KOPT-K1 (cell line): ENCODE data around the gene IRF3.

Source experiments
- H3K27ac ChIP-seq: fragments of 200-600 bp; sonication (generic); 2 replicates; pipeline ENCODE4 v1.5.1; 2016; ENCODE audit warnings: antibody characterized with exemption, mild to moderate bottlenecking, low read depth, low read length; ENCODE audit not compliant: poor library complexity, severe bottlenecking
- H3K36me3 ChIP-seq: fragments of 200-600 bp; sonication (generic); 2 replicates; pipeline ENCODE4 v1.5.1; 2017; ENCODE audit warnings: antibody characterized with exemption, mild to moderate bottlenecking, low read length, moderate library complexity; ENCODE audit not compliant: insufficient read depth
- H3K9me3 ChIP-seq: fragments of 200-600 bp; sonication (generic); 2 replicates; pipeline ENCODE4 v1.5.1; 2017; ENCODE audit warnings: antibody characterized with exemption, low read length, mild to moderate bottlenecking; ENCODE audit not compliant: insufficient read depth, poor library complexity, severe bottlenecking

IRF3 gene

GRCh38 chr19:49690079-49690655, 24.5 kb upstream of the IRF3 start:
- Histone ChIP-seq H3K27ac (no peak overlapping the region), H3K9me3 (no peaks in the 10 kb centered on the region), H3K36me3 (peaks cover 55% of the 10 kb centered on the region)

- peaks cover 63% of the 10 kb centered on the region for H3K36me3 ChIP-seq
- no peaks in the 10 kb centered on the region for H3K9me3 ChIP-seq
- no peak within 1 kb of the TSS for H3K27ac ChIP-seq
Measured at GRCh38 chr19:49689133-49690078, 23.7 kb upstream of the IRF3 start, which contains the start of gene ADM5. TSS of gene ADM5 (plus strand) at chr19:49689594. CDS start at chr19:49689838, 244 bp downstream.

- no peaks in the 10 kb centered on the region for H3K9me3 ChIP-seq
- H3K36me3 ChIP-seq, result peaks cover 70% of the 10 kb centered on the region
- no peak overlapping the region for H3K27ac ChIP-seq
Measured at GRCh38 chr19:49688531-49689132, 23.0 kb upstream of the IRF3 start.

- Histone ChIP-seq H3K9me3 (no peaks in the 10 kb centered on the region), H3K36me3 (peaks cover 79% of the 10 kb centered on the region), H3K27ac (no peak overlapping the region)
Measured at GRCh38 chr19:49687566-49688316, 22.1 kb upstream of the IRF3 start.

- H3K9me3 ChIP-seq, result no peaks in the 10 kb centered on the region
- peaks cover 85% of the 10 kb centered on the region for H3K36me3 ChIP-seq
- H3K27ac ChIP-seq, result no peak overlapping the region
Measured at GRCh38 chr19:49687150-49687549, 21.5 kb upstream of the IRF3 start.

- H3K9me3 ChIP-seq, result no peaks in the 10 kb centered on the region
- H3K36me3 ChIP-seq, result peaks cover 91% of the 10 kb centered on the region
Measured at GRCh38 chr19:49686503-49687088, 20.9 kb upstream of the IRF3 start.

GRCh38 chr19:49685845-49686332, 20.2 kb upstream of the IRF3 start:
- Histone ChIP-seq H3K27ac (no peak overlapping the region), H3K36me3 (peaks cover 98% of the 10 kb centered on the region), H3K9me3 (no peaks in the 10 kb centered on the region)

More at GRCh38 chr19:49686503-49687088, 20.9 kb upstream of the IRF3 start:
- no peak overlapping the region for H3K27ac ChIP-seq

- Histone ChIP-seq H3K36me3 (peaks cover 99% of the 10 kb centered on the region), H3K27ac (no peak overlapping the region), H3K9me3 (no peaks in the 10 kb centered on the region)
Measured at GRCh38 chr19:49684983-49685553, 19.4 kb upstream of the IRF3 start.

GRCh38 chr19:49684251-49684982, 18.8 kb upstream of the IRF3 start:
- Histone ChIP-seq H3K36me3 (peaks cover 95% of the 10 kb centered on the region), H3K9me3 (no peaks in the 10 kb centered on the region), H3K27ac (no peak overlapping the region)

- Histone ChIP-seq H3K27ac (no peak overlapping the region), H3K36me3 (peaks cover 89% of the 10 kb centered on the region)
Measured at GRCh38 chr19:49683814-49684250, 18.2 kb upstream of the IRF3 start.

GRCh38 chr19:49682274-49682673, 16.6 kb upstream of the IRF3 start:
- H3K27ac ChIP-seq, result no peak overlapping the region
- peaks cover 73% of the 10 kb centered on the region for H3K36me3 ChIP-seq
- no peaks in the 10 kb centered on the region for H3K9me3 ChIP-seq

More at GRCh38 chr19:49683814-49684250, 18.2 kb upstream of the IRF3 start:
- no peaks in the 10 kb centered on the region for H3K9me3 ChIP-seq

GRCh38 chr19:49681830-49682229, 16.2 kb upstream of the IRF3 start:
- H3K9me3 ChIP-seq, result no peaks in the 10 kb centered on the region
- H3K36me3 ChIP-seq, result peaks cover 69% of the 10 kb centered on the region
- H3K27ac ChIP-seq, result no peak overlapping the region
